GM12891 (cell line): ENCODE results near the gene FNDC5.

ENCODE experiments used
- DNase-seq: peaks from one replicate; pipeline ENCODE4 v3.0.0; 2011; ENCODE audit warnings: low spot score; ENCODE audit not compliant: insufficient read length
- FAIRE-seq: peaks from 2 replicates; lab custom pipeline; 2011; peaks lifted over from hg19 to GRCh38; lab: Jason Lieb, UNC
- PAX5 ChIP-seq: IDR thresholded peaks from 2 replicates; pipeline ENCODE4 v1.6.1; 2011; ENCODE audit warnings: low read length, moderate library complexity, mild to moderate bottlenecking; ENCODE audit not compliant: insufficient read depth, severe bottlenecking
- POLR2A ChIP-seq: IDR thresholded peaks from 2 replicates; pipeline ENCODE4 v1.6.1; 2011; ENCODE audit warnings: low read depth, low read length, control low read depth
- POLR2AphosphoS5 ChIP-seq: IDR thresholded peaks from 2 replicates; pipeline ENCODE4 v1.6.1; 2011; ENCODE audit warnings: low read depth, low read length, control low read depth
- POU2F2 ChIP-seq: IDR thresholded peaks from 2 replicates; pipeline ENCODE4 v1.6.1; 2011; ENCODE audit warnings: low read depth, mild to moderate bottlenecking, control low read depth, low read length, moderate library complexity
- SPI1 ChIP-seq: IDR thresholded peaks from 2 replicates; pipeline ENCODE4 v1.6.1; 2011; ENCODE audit warnings: low read depth, low read length, control low read depth
- TAF1 ChIP-seq: IDR thresholded peaks from 2 replicates; pipeline ENCODE4 v1.6.1; 2011; ENCODE audit warnings: low read depth, low read length, control low read depth

The FNDC5 gene

GRCh38 chr1:32873484-32873883, 2.8 kb upstream of the FNDC5 start:
- FAIRE-seq (no peak), DNase-seq (no peak)
- TF ChIP-seq PAX5, result no peak

GRCh38 chr1:32872192-32872460, 1.4 kb upstream of the FNDC5 start:
- TF ChIP-seq PAX5 (no peak), POU2F2 (no peak), POLR2A (no peak), TAF1 (no peak), SPI1 (no peak), POLR2AphosphoS5 (no peak)
- no peak for DNase-seq
- FAIRE-seq, result no peak

DNA sequence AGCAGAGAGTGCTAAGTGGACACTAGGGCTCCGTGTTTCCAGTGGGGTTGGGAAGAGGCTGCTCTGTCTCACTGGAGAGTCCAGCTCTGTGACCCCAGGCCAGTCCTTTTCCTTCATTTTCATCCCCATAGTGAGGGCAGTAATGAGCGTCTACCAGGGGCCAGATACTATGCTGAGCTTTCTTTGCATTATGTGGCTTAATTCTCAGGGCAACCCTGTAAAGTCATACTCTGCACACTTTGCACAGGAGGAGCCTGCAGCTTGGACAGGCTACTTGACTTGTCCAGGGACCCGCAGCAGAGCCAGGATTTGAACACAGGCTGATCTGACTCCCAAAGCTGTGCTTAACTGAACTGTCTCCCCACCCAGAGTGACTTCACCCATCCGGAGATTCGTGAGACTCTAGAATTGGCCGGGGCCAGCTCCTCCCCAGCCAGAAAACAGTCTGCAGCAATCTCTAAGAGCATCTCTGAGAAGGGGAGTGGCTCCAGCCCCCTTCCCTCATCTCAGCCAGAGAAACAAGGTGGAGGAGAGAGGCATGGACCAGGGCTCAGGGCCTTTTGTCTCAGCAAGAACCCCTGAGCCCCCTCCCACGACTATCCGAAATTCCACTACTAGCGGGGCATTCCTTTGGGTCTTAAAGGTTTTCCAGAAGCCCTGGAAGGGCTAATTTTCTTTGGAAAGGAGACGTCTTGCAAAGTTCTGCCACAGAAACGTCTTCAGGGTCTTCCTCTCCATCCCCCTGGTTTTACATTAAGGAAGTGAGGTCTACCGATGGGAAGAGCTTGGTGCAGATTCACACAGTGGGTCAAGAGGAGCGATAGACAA, 866 bp upstream of the FNDC5 start:
- no peak for TF ChIP-seq SPI1
- TF ChIP-seq POU2F2, result no peak
- TF ChIP-seq POLR2AphosphoS5, result no peak
- no peak for TF ChIP-seq POLR2A
- no peak for TF ChIP-seq TAF1
- no peak for TF ChIP-seq PAX5
- FAIRE-seq (no peak), DNase-seq (no peak)

DNA sequence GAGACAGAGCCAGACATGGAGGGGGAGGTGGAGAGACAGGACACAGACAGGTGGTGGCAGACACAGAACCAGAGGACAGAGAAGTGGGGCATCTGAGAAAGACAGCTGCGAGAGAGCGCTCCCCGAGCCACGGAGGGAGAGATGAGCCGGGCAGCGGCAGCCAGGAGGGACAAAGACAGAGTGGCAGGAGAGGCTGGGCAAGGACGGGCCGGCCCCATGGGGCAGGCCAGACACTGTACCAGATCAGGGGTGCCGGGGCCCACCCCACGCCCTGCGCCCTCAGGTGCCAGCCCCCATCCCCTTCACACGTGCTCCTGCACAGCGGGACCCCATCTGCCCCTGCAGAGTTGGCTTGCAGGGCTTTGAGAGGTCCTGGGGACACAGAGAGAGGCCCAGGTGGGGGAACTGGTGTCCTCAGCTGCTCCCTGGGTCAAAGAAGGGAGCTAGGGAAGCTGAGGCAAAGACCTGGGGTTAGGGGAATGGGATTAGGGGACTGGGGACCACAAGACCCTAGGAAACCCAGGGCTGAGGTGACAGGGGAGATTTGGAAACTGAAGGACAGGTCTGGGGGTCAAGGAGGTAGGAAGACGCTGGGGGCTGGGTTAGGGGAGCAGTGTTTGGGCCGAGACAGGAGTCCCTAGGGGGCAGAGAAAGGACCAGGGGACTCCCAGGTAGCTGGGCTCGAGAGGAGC, 643 bp downstream of the FNDC5 start:
- DNase-seq (no peak), FAIRE-seq (no peak)
- TF ChIP-seq PAX5 (no peak), SPI1 (no peak), POLR2AphosphoS5 (no peak), POLR2A (no peak), POU2F2 (no peak), TAF1 (no peak)

- FAIRE-seq, result no peak
- TF ChIP-seq SPI1, result no peak
- no peak for DNase-seq
Observed at GRCh38 chr1:32868806-32869455, 1.8 kb downstream of the FNDC5 start.

DNA sequence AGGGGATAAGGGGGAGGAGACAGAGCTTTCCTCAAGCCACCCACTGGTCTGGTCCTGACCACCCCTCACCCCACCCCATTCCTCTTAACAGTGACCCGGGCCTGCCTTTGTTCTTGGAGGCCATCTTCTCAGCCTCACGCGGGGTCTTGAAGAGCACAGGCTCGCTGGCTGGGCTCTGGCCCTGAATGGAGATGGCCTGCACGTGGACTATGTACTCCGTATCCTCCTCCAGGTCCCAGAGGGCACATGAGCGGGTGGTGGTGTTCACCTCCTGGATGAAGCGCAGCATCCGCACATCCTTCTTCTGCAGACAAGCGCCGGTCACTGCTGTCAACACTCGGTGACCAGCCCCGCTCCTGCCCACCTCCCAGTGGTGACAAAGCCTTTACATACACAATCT, 2.6 kb downstream of the FNDC5 start:
- DNase-seq, result no peak
- TF ChIP-seq POLR2AphosphoS5, result no peak
- TF ChIP-seq POLR2A, result no peak
- no peak for TF ChIP-seq SPI1
- no peak for TF ChIP-seq POU2F2
- no peak for TF ChIP-seq TAF1
- TF ChIP-seq PAX5, result no peak
- no peak for FAIRE-seq

DNA sequence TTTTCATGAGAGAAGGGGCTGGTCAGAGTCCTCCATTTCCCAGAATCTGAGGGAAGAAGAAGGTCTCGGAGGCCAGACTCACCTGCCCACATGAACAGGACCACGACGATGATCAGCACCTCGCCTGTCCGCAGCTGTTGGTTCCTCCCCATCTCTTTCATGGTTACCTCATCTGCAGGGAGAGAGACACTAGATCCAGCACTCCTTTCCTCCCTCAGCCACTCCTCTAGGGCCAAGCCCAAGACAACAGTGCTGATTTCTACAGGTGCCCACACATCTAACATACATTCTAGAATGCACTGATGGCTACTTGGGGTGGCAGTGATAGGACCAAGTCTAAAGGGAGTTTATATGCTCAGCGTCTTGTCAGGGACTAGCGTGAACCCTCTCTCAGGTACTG, 3.0 kb downstream of the FNDC5 start:
- FAIRE-seq, result no peak
- no peak for DNase-seq
- TF ChIP-seq TAF1, result no peak
- TF ChIP-seq POLR2AphosphoS5, result no peak
- TF ChIP-seq POLR2A, result no peak
- TF ChIP-seq SPI1, result no peak
- no peak for TF ChIP-seq PAX5

- no peak for DNase-seq
- TF ChIP-seq TAF1, result no peak
- TF ChIP-seq POLR2AphosphoS5, result no peak
- TF ChIP-seq POU2F2, result no peak
- TF ChIP-seq SPI1, result no peak
- TF ChIP-seq POLR2A, result no peak
- no peak for TF ChIP-seq PAX5
- FAIRE-seq, result no peak
Observed at GRCh38 chr1:32867151-32867550, 3.6 kb downstream of the FNDC5 start.

GRCh38 chr1:32865639-32866405, 4.9 kb downstream of the FNDC5 start:
- FAIRE-seq (no peak), DNase-seq (no peak)
- TF ChIP-seq TAF1, result no peak
- TF ChIP-seq POLR2A, result no peak
- no peak for TF ChIP-seq POU2F2
- no peak for TF ChIP-seq PAX5
- TF ChIP-seq POLR2AphosphoS5, result no peak
- no peak for TF ChIP-seq SPI1
